ENCODE data around the gene STK39.

STK39 gene

GRCh38 chr2:168189835-168190569 lies 57.4 kb downstream of the STK39 start:
- TF ChIP-seq GATA3 (IDR thresholded peaks at IDR 0.05; ENCODE audit: low read depth, low read length): no peak
- TF ChIP-seq GATA2 (IDR thresholded peaks at IDR 0.05; ENCODE audit: low read depth, low read length): no peak

GRCh38 chr2:168188002-168188401 lies 59.4 kb downstream of the STK39 start:
- no peak for TF ChIP-seq GATA3 (IDR thresholded peaks at IDR 0.05; ENCODE audit: low read depth, low read length)
- no peak for TF ChIP-seq GATA2 (IDR thresholded peaks at IDR 0.05; ENCODE audit: low read depth, low read length)

GRCh38 chr2:168186452-168186851 lies 60.9 kb downstream of the STK39 start:
- TF ChIP-seq GATA3 (IDR thresholded peaks at IDR 0.05; ENCODE audit: low read depth, low read length) (no peak), GATA2 (IDR thresholded peaks at IDR 0.05; ENCODE audit: low read depth, low read length) (no peak)

- TF ChIP-seq GATA2 (IDR thresholded peaks at IDR 0.05; ENCODE audit: low read depth, low read length): no peak
- TF ChIP-seq GATA3 (IDR thresholded peaks at IDR 0.05; ENCODE audit: low read depth, low read length): no peak
Measured at GRCh38 chr2:168185583-168186274, 61.7 kb downstream of the STK39 start.

DNA sequence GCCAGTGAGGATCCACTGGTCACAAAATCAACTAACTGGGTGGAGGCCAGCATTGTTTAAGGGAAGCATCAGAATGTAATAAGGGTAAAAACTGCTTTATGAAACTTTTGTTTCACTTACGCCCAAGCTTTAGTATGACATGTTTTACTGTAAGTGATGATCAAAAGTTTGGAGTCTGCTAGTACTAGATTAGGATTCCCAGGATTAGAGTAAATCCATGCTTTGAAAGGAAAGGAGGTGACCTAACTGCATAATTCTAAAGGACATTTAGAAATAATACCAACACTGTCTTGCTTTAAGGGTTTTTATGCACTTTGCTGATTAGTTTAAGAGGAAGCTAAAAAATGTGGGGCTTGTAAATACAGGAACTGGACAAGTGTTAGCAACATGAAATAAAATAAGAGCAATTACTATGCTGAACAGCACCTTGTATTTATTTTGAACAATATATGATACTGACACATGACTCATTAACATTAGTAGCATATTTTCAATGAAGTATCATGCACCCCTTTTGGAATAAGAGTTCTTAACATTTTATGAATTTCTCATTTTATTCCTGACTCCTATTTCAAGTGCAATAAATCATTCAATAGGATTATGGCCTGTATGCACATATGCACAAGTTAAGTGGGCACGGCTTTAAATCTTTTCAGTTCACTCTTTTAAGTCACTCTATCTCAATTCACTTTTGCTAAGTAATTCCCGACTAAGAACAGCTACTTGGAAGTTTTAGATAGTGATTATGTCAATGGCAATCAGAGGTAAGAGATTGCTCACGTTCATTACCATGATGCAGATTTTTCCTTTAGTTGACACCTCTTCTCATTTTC lies 62.5 kb downstream of the STK39 start:
- TF ChIP-seq GATA2 (IDR thresholded peaks at IDR 0.05; ENCODE audit: low read depth, low read length) (no peak), GATA3 (IDR thresholded peaks at IDR 0.05; ENCODE audit: low read depth, low read length) (no peak)

DNA sequence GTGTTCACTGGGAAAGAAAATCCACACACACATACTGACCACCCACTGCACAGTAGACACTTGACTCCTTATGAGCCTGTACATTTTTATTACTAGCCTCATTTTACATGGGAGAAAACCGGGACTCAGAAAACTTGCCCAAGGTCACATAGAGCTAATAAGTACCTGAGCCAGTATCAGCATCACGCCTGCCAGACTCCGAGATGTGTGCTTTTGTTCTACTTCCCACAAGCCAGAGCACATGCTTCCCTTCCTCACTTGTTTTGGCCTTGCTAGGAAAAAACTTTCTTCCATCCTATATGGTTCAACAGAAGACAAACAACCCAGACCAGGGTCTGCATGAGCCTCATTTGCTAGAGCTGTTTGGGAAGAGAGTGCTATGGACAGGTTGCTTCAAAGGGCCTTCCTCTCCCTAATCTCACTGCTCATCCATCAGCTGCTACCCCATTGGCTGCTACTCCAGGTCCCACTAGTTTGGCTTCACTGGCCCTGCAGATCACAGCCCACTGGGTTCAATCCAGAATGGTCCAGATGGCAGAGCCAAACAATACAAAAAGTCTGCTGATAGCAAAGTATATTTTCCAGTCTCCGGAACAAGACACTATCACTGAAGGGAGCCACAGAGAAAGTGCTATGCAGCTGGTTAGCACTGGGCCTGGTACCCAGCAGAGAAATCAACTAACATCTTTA lies 63.9 kb downstream of the STK39 start:
- TF ChIP-seq GATA3 (IDR thresholded peaks at IDR 0.05; ENCODE audit: low read depth, low read length) (no peak), GATA2 (IDR thresholded peaks at IDR 0.05; ENCODE audit: low read depth, low read length) (no peak)

DNA sequence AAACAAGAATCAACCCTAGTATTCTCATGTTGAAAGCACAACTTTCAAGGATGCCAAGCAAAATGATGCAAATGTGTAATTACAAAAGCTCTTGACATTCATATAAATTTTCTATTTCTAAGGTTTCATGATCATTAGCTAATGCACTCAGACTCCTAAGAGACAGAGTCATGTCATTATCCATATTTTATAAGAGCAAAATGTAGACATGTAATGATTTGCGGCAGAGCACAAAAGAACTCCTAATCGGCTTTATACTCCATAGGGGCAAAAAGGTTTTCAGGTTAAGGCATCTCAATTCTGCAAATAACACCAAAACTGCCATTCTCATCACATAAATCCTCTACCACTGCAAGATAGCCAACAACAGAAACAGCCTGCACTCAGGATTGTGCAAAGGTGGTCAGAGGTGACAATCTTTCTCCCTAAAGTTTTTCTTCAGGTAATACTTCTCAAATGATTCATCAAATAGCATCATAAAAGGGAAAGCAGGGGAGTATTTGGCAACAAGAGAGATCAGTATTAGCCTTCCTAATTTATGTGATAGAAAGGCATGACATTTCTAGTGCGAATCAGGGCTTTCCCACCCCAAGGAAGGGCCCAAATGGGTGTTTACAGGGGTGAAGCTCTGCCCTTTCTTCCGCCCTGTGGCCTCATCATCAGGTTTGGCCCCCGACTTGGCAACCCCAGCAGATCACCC lies 64.7 kb downstream of the STK39 start:
- TF ChIP-seq GATA3 (IDR thresholded peaks at IDR 0.05; ENCODE audit: low read depth, low read length) (no peak), GATA2 (IDR thresholded peaks at IDR 0.05; ENCODE audit: low read depth, low read length) (no peak)

DNA sequence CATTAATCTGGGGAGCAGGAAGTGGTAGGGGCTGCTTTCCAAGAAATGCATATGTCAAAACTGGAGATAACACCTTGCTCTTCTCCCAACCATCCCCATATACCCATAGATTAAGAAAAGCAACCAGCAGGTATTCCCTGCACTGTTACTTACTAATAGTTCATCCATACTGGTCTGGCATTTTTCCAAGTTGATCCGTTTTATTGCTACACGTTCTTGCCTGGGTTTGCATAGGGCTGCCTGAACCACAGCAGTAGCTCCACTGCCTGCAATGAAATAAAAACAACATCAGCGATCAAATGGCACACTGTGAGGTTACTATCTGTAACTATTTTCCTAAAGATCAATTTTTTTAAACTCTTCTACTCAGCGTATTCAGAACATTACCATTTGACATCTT lies 65.6 kb downstream of the STK39 start:
- TF ChIP-seq GATA3 (IDR thresholded peaks at IDR 0.05; ENCODE audit: low read depth, low read length) (no peak), GATA2 (IDR thresholded peaks at IDR 0.05; ENCODE audit: low read depth, low read length) (no peak)

GRCh38 chr2:168180914-168181313 lies 66.5 kb downstream of the STK39 start:
- TF ChIP-seq GATA2 (IDR thresholded peaks at IDR 0.05; ENCODE audit: low read depth, low read length): no peak
- no peak for TF ChIP-seq GATA3 (IDR thresholded peaks at IDR 0.05; ENCODE audit: low read depth, low read length)

DNA sequence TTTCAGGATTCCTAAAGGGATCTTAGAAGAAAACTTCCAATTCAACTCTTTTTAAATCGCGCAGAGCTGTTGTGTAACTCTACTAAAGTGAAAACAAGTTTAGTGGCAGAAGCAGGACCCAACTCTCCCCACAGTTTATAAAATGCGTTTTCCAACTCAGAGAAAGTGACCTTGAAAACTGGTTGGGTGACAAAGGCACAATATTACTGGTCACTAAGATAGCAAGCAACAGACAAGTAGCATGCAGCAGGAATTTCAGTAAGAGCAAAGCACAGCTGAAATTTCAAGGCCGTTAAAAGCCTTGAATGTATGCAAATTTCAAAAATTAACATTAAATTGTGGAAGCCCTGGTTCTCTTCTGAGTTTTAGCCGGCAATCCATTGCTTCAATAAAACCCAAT lies 66.9 kb downstream of the STK39 start:
- TF ChIP-seq GATA2 (IDR thresholded peaks at IDR 0.05; ENCODE audit: low read depth, low read length) (no peak), GATA3 (IDR thresholded peaks at IDR 0.05; ENCODE audit: low read depth, low read length) (no peak)

- TF ChIP-seq GATA3 (IDR thresholded peaks at IDR 0.05; ENCODE audit: low read depth, low read length) (no peak), GATA2 (IDR thresholded peaks at IDR 0.05; ENCODE audit: low read depth, low read length) (no peak)
Measured at GRCh38 chr2:168179592-168179991, 67.8 kb downstream of the STK39 start.

DNA sequence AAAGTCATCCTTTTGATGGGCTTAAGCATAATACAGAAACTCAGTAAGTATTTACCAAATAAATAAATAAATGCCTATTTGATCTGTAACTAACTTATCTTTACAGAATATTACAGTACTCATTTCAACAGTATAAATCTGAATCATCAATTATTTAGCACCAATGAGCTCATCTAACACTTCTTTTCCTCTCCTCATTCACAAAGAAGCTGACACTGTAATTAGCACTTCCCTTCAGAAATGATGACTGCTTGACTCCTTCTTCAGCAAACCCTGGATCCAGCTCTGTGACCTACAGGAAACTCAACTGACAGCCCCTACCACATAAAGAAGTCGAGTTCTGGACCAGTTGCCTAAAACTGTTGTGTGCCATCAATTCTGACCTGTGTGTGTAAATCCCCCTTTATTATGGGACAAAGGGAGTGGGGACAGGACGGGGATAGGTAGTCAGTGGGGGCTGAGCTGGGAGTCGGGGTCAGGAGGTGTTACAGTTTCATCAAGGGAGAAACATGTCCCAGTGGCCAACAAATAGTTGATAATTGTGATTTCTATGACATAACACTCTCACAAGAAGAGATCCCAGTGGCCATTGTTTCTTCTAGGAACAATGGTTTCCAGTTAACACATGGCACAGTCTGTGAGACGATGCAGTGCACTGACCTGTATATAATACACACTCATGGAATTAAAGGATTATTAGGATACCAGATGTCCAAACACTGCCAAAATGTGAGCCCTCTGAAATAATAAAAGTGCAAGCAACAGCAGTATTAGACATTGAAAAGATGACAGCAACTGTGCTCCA lies 68.7 kb downstream of the STK39 start:
- TF ChIP-seq GATA2 (IDR thresholded peaks at IDR 0.05; ENCODE audit: low read depth, low read length) (no peak), GATA3 (IDR thresholded peaks at IDR 0.05; ENCODE audit: low read depth, low read length) (no peak)

GRCh38 chr2:168176402-168176801 lies 71.0 kb downstream of the STK39 start:
- TF ChIP-seq GATA2 (IDR thresholded peaks at IDR 0.05; ENCODE audit: low read depth, low read length) (no peak), GATA3 (IDR thresholded peaks at IDR 0.05; ENCODE audit: low read depth, low read length) (no peak)

Data from SH-SY5Y (cell line).